GM19372 (cell line): ENCODE measurements around the gene BNIP5.

Experiments
- ATAC-seq: cut with Tn5 transposase; IDR thresholded peaks from one replicate; pipeline ENCODE4 v1.9.1; 2021; ENCODE audit warnings: mild to moderate bottlenecking, low read depth, moderate library complexity; ENCODE audit not compliant: unreplicated experiment

BNIP5 gene

GRCh38 chr6:36269834-36270705 lies 66.6 kb downstream of the BNIP5 start, which contains the start of gene PNPLA1:
Gene PNPLA1 (plus strand): TSS chr6:36270060. CDS start chr6:36270460, 400 bp downstream.
- no peak for ATAC-seq

- no peak for ATAC-seq
Observed at GRCh38 chr6:36268478-36269275, 68.0 kb downstream of the BNIP5 start.

GRCh38 chr6:36267731-36268477 lies 68.8 kb downstream of the BNIP5 start:
- no peak for ATAC-seq

- ATAC-seq, result no peak
Observed at GRCh38 chr6:36266913-36267644, 69.6 kb downstream of the BNIP5 start.
